Measurements from ENCODE around the gene SNX9. TPM values are rescaled to one million over a fixed set of nuclear protein-coding genes. Genes with fewer than 3 reads are reported as not detected.

Gene SNX9
- polyA plus RNA-seq, 1 donor: 44.6 TPM

- WGBS (ENCODE audit: insufficient coverage, low lambda C conversion rate): 0% methylated on average over 1 of the region's 34 CpGs
- Histone ChIP-seq H3K4me1 (ENCODE audit: control insufficient read depth, insufficient read depth, low read length) (peaks cover 43% of the 10 kb centered on the region), H3K27ac (ENCODE audit: low read length) (peak overlapping the region; percentile 98), H3K4me3 (ENCODE audit: low read length) (peak overlapping the region; percentile 25), H3K27me3 (ENCODE audit: control insufficient read depth, insufficient read depth, low read length) (no peaks in the 10 kb centered on the region), H3K9me3 (ENCODE audit: control insufficient read depth, low read depth, low read length) (peaks cover 26% of the 10 kb centered on the region), H3K36me3 (ENCODE audit: control insufficient read depth, insufficient read depth, low read length) (no peaks in the 10 kb centered on the region)
- peak; percentile 97 to 99 for DNase-seq
Measured at GRCh38 chr6:157954150-157955117, 131.4 kb downstream of the SNX9 start.

GRCh38 chr6:157955675-157956074 lies 132.6 kb downstream of the SNX9 start:
- no peak overlapping the region for H3K4me3 ChIP-seq (ENCODE audit: low read length)
- DNase-seq: no peak
- WGBS (ENCODE audit: insufficient coverage, low lambda C conversion rate): 100% methylated on average over 1 of the region's 6 CpGs
- H3K27ac ChIP-seq (ENCODE audit: low read length): peak overlapping the region; percentile 98
- peaks cover 29% of the 10 kb centered on the region for H3K9me3 ChIP-seq (ENCODE audit: control insufficient read depth, low read depth, low read length)
- no peaks in the 10 kb centered on the region for H3K36me3 ChIP-seq (ENCODE audit: control insufficient read depth, insufficient read depth, low read length)
- H3K4me1 ChIP-seq (ENCODE audit: control insufficient read depth, insufficient read depth, low read length): peaks cover 43% of the 10 kb centered on the region
- H3K27me3 ChIP-seq (ENCODE audit: control insufficient read depth, insufficient read depth, low read length): no peaks in the 10 kb centered on the region

GRCh38 chr6:157956171-157956730 lies 133.2 kb downstream of the SNX9 start:
- Histone ChIP-seq H3K27ac (ENCODE audit: low read length) (peak overlapping the region; percentile 98), H3K36me3 (ENCODE audit: control insufficient read depth, insufficient read depth, low read length) (no peaks in the 10 kb centered on the region), H3K27me3 (ENCODE audit: control insufficient read depth, insufficient read depth, low read length) (no peaks in the 10 kb centered on the region), H3K4me3 (ENCODE audit: low read length) (no peak overlapping the region), H3K4me1 (ENCODE audit: control insufficient read depth, insufficient read depth, low read length) (peaks cover 42% of the 10 kb centered on the region), H3K9me3 (ENCODE audit: control insufficient read depth, low read depth, low read length) (peaks cover 29% of the 10 kb centered on the region)
- WGBS (ENCODE audit: insufficient coverage, low lambda C conversion rate): no CpG with 5 or more reads among the region's 12 CpGs
- DNase-seq: no peak

- Histone ChIP-seq H3K36me3 (ENCODE audit: control insufficient read depth, insufficient read depth, low read length) (no peaks in the 10 kb centered on the region), H3K27me3 (ENCODE audit: control insufficient read depth, insufficient read depth, low read length) (no peaks in the 10 kb centered on the region), H3K27ac (ENCODE audit: low read length) (no peak overlapping the region), H3K9me3 (ENCODE audit: control insufficient read depth, low read depth, low read length) (peaks cover 29% of the 10 kb centered on the region), H3K4me3 (ENCODE audit: low read length) (no peak overlapping the region), H3K4me1 (ENCODE audit: control insufficient read depth, insufficient read depth, low read length) (peaks cover 20% of the 10 kb centered on the region)
- no peak for DNase-seq
- WGBS (ENCODE audit: insufficient coverage, low lambda C conversion rate): no CpG with 5 or more reads among the region's 1 CpG
Measured at GRCh38 chr6:157959451-157960227, 136.6 kb downstream of the SNX9 start.

GRCh38 chr6:157961153-157961831 lies 138.2 kb downstream of the SNX9 start:
- Histone ChIP-seq H3K4me1 (ENCODE audit: control insufficient read depth, insufficient read depth, low read length) (peaks cover 14% of the 10 kb centered on the region), H3K36me3 (ENCODE audit: control insufficient read depth, insufficient read depth, low read length) (no peaks in the 10 kb centered on the region), H3K27me3 (ENCODE audit: control insufficient read depth, insufficient read depth, low read length) (no peaks in the 10 kb centered on the region), H3K9me3 (ENCODE audit: control insufficient read depth, low read depth, low read length) (peaks cover 29% of the 10 kb centered on the region), H3K4me3 (ENCODE audit: low read length) (no peak overlapping the region), H3K27ac (ENCODE audit: low read length) (no peak overlapping the region)
- DNase-seq: no peak
- WGBS (ENCODE audit: insufficient coverage, low lambda C conversion rate): 40% methylated on average over 1 of the region's 5 CpGs

- Histone ChIP-seq H3K27ac (ENCODE audit: low read length) (no peak overlapping the region), H3K36me3 (ENCODE audit: control insufficient read depth, insufficient read depth, low read length) (no peaks in the 10 kb centered on the region), H3K9me3 (ENCODE audit: control insufficient read depth, low read depth, low read length) (peaks cover 29% of the 10 kb centered on the region), H3K27me3 (ENCODE audit: control insufficient read depth, insufficient read depth, low read length) (no peaks in the 10 kb centered on the region), H3K4me3 (ENCODE audit: low read length) (no peak overlapping the region), H3K4me1 (ENCODE audit: control insufficient read depth, insufficient read depth, low read length) (peaks cover 21% of the 10 kb centered on the region)
- DNase-seq: no peak
- WGBS (ENCODE audit: insufficient coverage, low lambda C conversion rate): 90% methylated on average over 2 of the region's 13 CpGs
Measured at GRCh38 chr6:157961832-157962575, 139.0 kb downstream of the SNX9 start.

- no peaks in the 10 kb centered on the region for H3K27me3 ChIP-seq (ENCODE audit: control insufficient read depth, insufficient read depth, low read length)
- peaks cover 23% of the 10 kb centered on the region for H3K9me3 ChIP-seq (ENCODE audit: control insufficient read depth, low read depth, low read length)
- no peak overlapping the region for H3K27ac ChIP-seq (ENCODE audit: low read length)
- no peak for DNase-seq
- 79% methylated on average over 3 of the region's 12 CpGs for WGBS (ENCODE audit: insufficient coverage, low lambda C conversion rate)
- no peak overlapping the region for H3K4me3 ChIP-seq (ENCODE audit: low read length)
- no peaks in the 10 kb centered on the region for H3K36me3 ChIP-seq (ENCODE audit: control insufficient read depth, insufficient read depth, low read length)
- H3K4me1 ChIP-seq (ENCODE audit: control insufficient read depth, insufficient read depth, low read length): peaks cover 29% of the 10 kb centered on the region
Measured at GRCh38 chr6:157962601-157963302, 139.7 kb downstream of the SNX9 start.

GRCh38 chr6:157964100-157964499 lies 141.1 kb downstream of the SNX9 start:
- no peak for DNase-seq
- WGBS (ENCODE audit: insufficient coverage, low lambda C conversion rate): no CpG with 5 or more reads among the region's 3 CpGs
- no peak overlapping the region for H3K27ac ChIP-seq (ENCODE audit: low read length)
- peaks cover 10% of the 10 kb centered on the region for H3K9me3 ChIP-seq (ENCODE audit: control insufficient read depth, low read depth, low read length)
- no peak overlapping the region for H3K4me3 ChIP-seq (ENCODE audit: low read length)
- no peaks in the 10 kb centered on the region for H3K27me3 ChIP-seq (ENCODE audit: control insufficient read depth, insufficient read depth, low read length)
- no peaks in the 10 kb centered on the region for H3K36me3 ChIP-seq (ENCODE audit: control insufficient read depth, insufficient read depth, low read length)
- peaks cover 32% of the 10 kb centered on the region for H3K4me1 ChIP-seq (ENCODE audit: control insufficient read depth, insufficient read depth, low read length)

GRCh38 chr6:157965387-157965786 lies 142.3 kb downstream of the SNX9 start:
- Histone ChIP-seq H3K27ac (ENCODE audit: low read length) (peak overlapping the region; percentile 92), H3K36me3 (ENCODE audit: control insufficient read depth, insufficient read depth, low read length) (no peaks in the 10 kb centered on the region), H3K4me3 (ENCODE audit: low read length) (no peak overlapping the region), H3K9me3 (ENCODE audit: control insufficient read depth, low read depth, low read length) (no peaks in the 10 kb centered on the region), H3K4me1 (ENCODE audit: control insufficient read depth, insufficient read depth, low read length) (peaks cover 36% of the 10 kb centered on the region), H3K27me3 (ENCODE audit: control insufficient read depth, insufficient read depth, low read length) (no peaks in the 10 kb centered on the region)
- DNase-seq: no peak
- no CpG with 5 or more reads among the region's 3 CpGs for WGBS (ENCODE audit: insufficient coverage, low lambda C conversion rate)

Data from large intestine (tissue), 3 donors.